T47D (cell line): ENCODE results near the gene SPX.

ENCODE experiments used
- DNase-seq, 2 experiments: peaks; one replicate each; pipeline versions ENCODE4 v3.0.0 to v3.0.0-alpha.2; 2011 to 2012; ENCODE audit warnings: low read depth in 1 of 2, low spot score in 1 of 2
- JUND ChIP-seq: IDR thresholded peaks from 2 replicates; pipeline ENCODE4 v1.6.1; 2012; ENCODE audit warnings: low read depth
- in situ Hi-C: cut with HindIII; loops from 2 replicates; pipeline ENCODE4 v1.10.0; 2016; ENCODE audit warnings: low sequenced_read_pairs, low pct_unique_long_range_greater_than_20kb

The SPX gene

GRCh38 chr12:21545557-21545956 is 19.5 kb downstream of the SPX start:
- TF ChIP-seq JUND, result no peak
- DNase-seq, result no peak
- in situ Hi-C loops, result no loop called here

DNA sequence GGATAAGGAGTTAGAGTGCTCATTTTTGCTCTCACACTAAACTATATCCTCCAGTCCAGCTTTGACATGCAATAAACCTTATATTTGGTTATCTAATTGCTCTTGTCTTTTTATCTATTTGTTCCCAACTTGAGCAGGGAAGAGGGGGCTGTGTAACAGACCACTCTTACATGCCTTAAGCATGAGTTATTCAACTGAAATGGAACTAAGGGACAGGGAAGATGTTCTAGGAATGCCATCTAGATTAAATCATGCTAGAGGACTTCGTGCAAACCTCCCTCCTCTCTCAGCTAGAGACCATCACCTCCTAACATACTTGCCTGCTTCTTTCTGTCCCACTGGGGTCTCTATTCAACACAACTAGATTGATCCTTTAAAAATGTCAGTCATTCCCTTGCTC is 20.6 kb downstream of the SPX start:
- DNase-seq, result no peak
- in situ Hi-C loops, result no loop called here
- no peak for TF ChIP-seq JUND

- in situ Hi-C loops, result no loop called here
- no peak for DNase-seq
- TF ChIP-seq JUND, result no peak
Measured at GRCh38 chr12:21547437-21547836, 21.3 kb downstream of the SPX start.

- no peak for DNase-seq
- in situ Hi-C loops, result no loop called here
- no peak for TF ChIP-seq JUND
Measured at GRCh38 chr12:21551841-21552465, 25.9 kb downstream of the SPX start.

DNA sequence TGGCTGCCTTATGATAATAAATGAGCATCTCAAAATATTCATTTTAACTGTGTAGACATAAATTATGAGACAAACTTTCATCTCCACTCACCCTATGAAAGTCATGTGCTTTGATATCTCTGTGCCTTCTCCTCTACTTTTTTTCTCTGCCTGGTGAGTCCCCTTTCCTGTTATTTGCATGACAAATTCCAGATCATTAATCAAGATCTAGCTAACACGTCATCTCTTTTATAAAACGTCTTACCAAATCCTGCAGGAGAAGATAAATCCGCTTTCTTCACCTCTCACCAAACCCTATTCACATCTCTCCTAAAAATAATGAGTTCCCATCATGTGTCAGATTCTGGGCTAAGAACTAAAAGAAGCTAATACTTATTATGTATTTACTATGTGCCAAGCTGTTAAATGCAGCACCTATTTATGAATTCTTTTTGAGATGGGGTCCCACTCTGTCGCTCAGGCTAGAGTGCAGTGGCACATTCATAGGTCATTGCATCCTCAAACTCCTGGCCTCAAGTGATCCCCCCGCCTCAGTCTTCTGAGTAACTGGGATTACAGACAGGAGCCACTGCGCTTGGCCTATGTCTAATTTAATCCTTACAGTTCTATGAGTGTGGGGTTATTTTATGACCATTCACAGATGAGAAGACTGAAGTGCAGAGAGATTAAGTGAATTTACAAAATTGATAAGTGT is 26.7 kb downstream of the SPX start:
- TF ChIP-seq JUND, result no peak
- in situ Hi-C loops, result no loop called here
- no peak for DNase-seq

- no peak for TF ChIP-seq JUND
- no peak for DNase-seq
- in situ Hi-C loops, result no loop called here
Measured at GRCh38 chr12:21553329-21553675, 27.2 kb downstream of the SPX start.

DNA sequence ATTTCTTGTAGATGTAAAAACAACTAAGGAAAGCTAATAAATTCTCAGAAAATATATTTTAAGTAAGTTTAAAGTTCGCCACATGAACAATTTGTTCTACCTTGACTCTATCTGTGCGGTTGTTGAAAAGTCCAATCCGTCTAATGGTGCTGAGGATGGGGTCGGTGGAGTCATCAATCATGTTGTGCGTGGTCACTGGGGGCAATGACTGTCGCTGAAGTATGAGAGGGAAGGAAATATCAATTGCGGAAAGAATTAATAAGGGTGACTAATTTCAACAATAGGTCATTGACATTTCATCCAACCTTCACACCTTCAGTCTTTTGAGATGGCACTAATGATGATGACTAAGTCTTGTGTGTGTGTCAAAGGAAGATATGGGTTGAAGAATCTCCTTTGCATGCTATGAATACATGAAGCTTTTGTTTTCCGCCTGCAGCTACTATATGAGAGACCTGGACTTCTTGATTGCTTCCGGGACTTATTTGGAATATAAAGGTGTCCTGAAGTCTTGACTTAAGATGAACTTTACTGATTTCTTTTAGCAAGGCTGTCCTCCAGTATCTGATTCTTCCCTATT is 32.1 kb downstream of the SPX start:
- DNase-seq, result no peak
- in situ Hi-C loops, result no loop called here
- TF ChIP-seq JUND, result no peak

DNA sequence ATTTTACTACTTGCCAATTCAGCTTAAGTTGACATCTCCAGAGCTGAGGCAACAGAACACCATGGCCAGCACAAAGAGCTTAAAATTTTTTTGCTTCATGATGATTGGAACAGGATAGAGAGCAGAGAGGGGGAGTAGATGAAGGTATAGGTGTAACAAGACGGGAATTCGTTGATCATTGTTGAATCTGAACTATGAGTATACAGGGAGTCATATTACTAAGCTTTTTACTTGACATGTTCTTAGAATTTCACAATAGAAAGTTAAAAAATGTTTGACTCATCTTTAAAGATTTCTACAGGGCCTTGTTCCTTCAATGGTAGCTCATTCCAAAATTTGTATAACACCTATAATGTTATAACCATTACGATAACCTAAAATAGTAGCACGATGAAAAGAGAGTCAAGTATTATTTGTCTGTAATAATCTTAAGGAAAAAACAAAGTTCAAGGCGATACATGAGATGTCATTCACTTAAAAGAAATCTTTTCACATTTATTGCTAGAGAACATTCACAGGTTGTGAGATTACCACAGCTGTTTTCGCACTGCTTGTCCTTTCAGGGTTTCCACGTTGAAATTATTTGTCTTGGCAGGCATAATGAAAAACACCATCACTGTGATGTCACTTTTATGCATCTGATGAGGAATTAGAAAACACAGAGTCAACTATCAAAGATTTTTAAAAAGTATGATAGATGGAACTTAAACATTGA is 33.9 kb downstream of the SPX start:
- no peak for DNase-seq
- in situ Hi-C loops, result no loop called here
- TF ChIP-seq JUND, result no peak

DNA sequence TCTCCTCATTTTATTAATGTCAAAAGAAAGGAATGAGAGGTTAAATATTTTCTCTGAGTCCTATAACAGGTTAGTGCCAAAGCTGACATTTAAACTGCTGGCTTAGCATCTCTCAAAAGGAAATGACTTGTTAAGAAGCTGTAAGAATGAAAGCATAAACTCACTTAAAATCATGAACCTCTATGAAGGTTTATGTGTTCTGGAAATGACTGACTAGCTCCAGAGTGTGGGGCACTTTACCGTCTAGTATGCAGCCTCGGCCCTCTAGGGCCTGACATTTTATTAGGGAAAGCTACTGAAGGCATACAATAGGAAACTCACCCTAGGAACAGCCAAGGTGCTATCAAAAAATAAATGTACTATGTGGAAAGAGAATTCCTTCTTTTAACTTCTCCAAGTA is 35.1 kb downstream of the SPX start:
- in situ Hi-C loops, result no loop called here
- no peak for TF ChIP-seq JUND
- DNase-seq, result no peak

- no peak for DNase-seq
- in situ Hi-C loops, result no loop called here
- TF ChIP-seq JUND, result no peak
Measured at GRCh38 chr12:21562859-21563258, 36.8 kb downstream of the SPX start.

DNA sequence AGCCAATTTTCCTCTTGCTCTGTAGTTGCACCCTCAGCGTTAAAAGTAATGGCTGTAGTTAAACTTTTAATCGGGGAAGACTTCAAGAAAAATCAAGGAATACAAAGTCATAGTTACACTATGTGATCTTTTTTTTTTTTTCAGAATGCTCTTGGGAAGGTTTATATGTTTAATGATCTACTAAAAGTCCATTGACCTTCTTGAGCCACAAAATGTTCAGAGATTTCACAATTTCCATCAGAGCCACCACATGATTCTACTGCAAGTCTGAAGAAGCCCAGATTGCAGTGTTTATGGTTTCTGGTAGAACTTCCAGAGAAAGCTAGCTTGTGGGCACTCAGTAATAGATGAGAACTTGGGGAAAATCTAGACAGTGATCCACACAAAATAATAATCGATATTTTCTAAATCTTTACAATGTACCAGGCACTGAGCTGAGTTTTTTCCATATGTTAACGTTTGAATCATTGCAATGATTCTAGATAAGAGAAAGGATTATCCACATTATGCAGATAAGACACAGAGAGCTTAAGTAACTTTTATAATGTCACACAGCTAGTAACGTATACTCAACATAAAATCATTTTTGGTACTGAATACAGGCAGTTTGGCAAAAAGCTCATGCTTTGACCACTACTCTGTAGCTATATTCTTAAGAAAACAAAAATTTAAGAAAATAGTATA is 40.3 kb downstream of the SPX start:
- DNase-seq, result no peak

GRCh38 chr12:21566907-21567394 is 40.9 kb downstream of the SPX start:
- TF ChIP-seq JUND, result no peak
- in situ Hi-C loops, result no loop called here
- no peak for DNase-seq

More for the DNA sequence above, 40.3 kb downstream of the SPX start:
- in situ Hi-C loops, result no loop called here
- TF ChIP-seq JUND, result no peak
